IPS DF 4.7 (cell line): ENCODE data around the gene RPL28.

Experiments
- DNase-seq: peaks from one replicate; pipeline ENCODE4 v3.0.0-alpha.2; 2013; ENCODE audit warnings: low spot score; ENCODE audit errors: extremely low read depth

The RPL28 gene

GRCh38 chr19:55353356-55353802 lies 32.4 kb upstream of the RPL28 start:
- DNase-seq = no peak

GRCh38 chr19:55353803-55354697 lies 31.7 kb upstream of the RPL28 start:
- DNase-seq = no peak

GRCh38 chr19:55354698-55355212 lies 31.0 kb upstream of the RPL28 start, which contains the start of gene COX6B2:
TSS of gene COX6B2 (minus strand) at chr19:55354719. CDS start at chr19:55354521, 198 bp downstream.
- no peak for DNase-seq

GRCh38 chr19:55355213-55355821 lies 30.4 kb upstream of the RPL28 start:
- no peak for DNase-seq

GRCh38 chr19:55358493-55358892 lies 27.2 kb upstream of the RPL28 start:
- DNase-seq = no peak

GRCh38 chr19:55358943-55359908 lies 26.5 kb upstream of the RPL28 start:
- no peak for DNase-seq

GRCh38 chr19:55360902-55361301 lies 24.8 kb upstream of the RPL28 start:
- DNase-seq = no peak

GRCh38 chr19:55362174-55362989 lies 23.4 kb upstream of the RPL28 start:
- DNase-seq = no peak

GRCh38 chr19:55362990-55363716 lies 22.6 kb upstream of the RPL28 start, which contains the start of gene GARIN5B:
TSS of gene GARIN5B (minus strand) at chr19:55363260. CDS start at chr19:55363066, 194 bp downstream.
- no peak for DNase-seq

GRCh38 chr19:55365245-55365644 lies 20.5 kb upstream of the RPL28 start:
- DNase-seq = no peak

GRCh38 chr19:55365964-55366363 lies 19.8 kb upstream of the RPL28 start:
- DNase-seq = no peak

GRCh38 chr19:55366790-55367189 lies 18.9 kb upstream of the RPL28 start:
- DNase-seq = no peak

GRCh38 chr19:55368106-55368505 lies 17.6 kb upstream of the RPL28 start:
- no peak for DNase-seq

- no peak for DNase-seq
Observed at GRCh38 chr19:55368701-55369563, 16.8 kb upstream of the RPL28 start.

GRCh38 chr19:55369653-55370304 lies 16.0 kb upstream of the RPL28 start:
- DNase-seq = no peak

- no peak for DNase-seq
Observed at GRCh38 chr19:55370305-55370988, 15.3 kb upstream of the RPL28 start, which contains the start of gene IL11. TSS of gene IL11 (minus strand) at chr19:55370463. CDS start at chr19:55370310, 153 bp downstream.

- DNase-seq = no peak
Observed at GRCh38 chr19:55372316-55373081, 13.2 kb upstream of the RPL28 start.
